ENCODE data around the gene ANKS1B. TPM values are rescaled to one million over a fixed set of nuclear protein-coding genes. Genes with fewer than 3 reads are reported as not detected.

The ANKS1B gene
- total RNA-seq, 1 experiment from 2014 or later = 0.54 TPM

GRCh38 chr12:99067171-99067785 is 917.5 kb downstream of the ANKS1B start:
- ATAC-seq = no peak
- no peak overlapping the region for H2AFZ ChIP-seq (ENCODE audit: low read depth, low read length, poor library complexity, severe bottlenecking)

More at GRCh38 chr12:99067171-99067785, 917.5 kb downstream of the ANKS1B start:
- Histone ChIP-seq H3K9ac (ENCODE audit: low read length) (no peak overlapping the region), H3K4me1 (ENCODE audit: control insufficient read depth in 1 of 2, insufficient read depth in 2 of 2, low read length in 2 of 2) (no peaks in the 10 kb centered on the region), H3K9me2 (ENCODE audit: insufficient read depth) (no peaks in the 10 kb centered on the region), H3K27ac (ENCODE audit: low read depth, low read length) (no peak overlapping the region), H3K9me3 (ENCODE audit: control insufficient read depth in 1 of 2, insufficient read depth in 1 of 2, low read depth in 1 of 2, low read length in 2 of 2) (no peaks in the 10 kb centered on the region), H4K20me1 (ENCODE audit: insufficient read depth) (no peaks in the 10 kb centered on the region), H3K79me2 (ENCODE audit: insufficient read depth, low read length) (no peaks in the 10 kb centered on the region), H3K4me3 (replicated peaks in 1 of 2; ENCODE audit: low read depth in 1 of 2, low read length in 2 of 2) (no peak overlapping the region), H3K4me2 (ENCODE audit: low read length) (no peak overlapping the region), H3K36me3 (ENCODE audit: control insufficient read depth in 1 of 2, insufficient read depth in 2 of 2, low read length in 2 of 2) (no peaks in the 10 kb centered on the region), H3K27me3 (ENCODE audit: insufficient read depth, low read length) (peaks cover 37% of the 10 kb centered on the region)
- no peak for DNase-seq (ENCODE audit: low read depth, low spot score)
- BruUV-seq (replicated peaks) = no TSS peak
- ChIA-PET RAD21 (ENCODE audit: low non-redundant PET in 1 of 2, low total read pairs in 2 of 2, uncharacterized antibody in 2 of 2, unreplicated experiment in 2 of 2) (no interaction called here), CTCF (no interaction called here), POLR2A (no interaction called here)
- TF ChIP-seq POLR2AphosphoS5 (IDR thresholded peaks at IDR 0.05; ENCODE audit: low read depth, low read length) (no peak), CBX3 (IDR thresholded peaks at IDR 0.05; ENCODE audit: low read depth) (no peak), ZFX (IDR thresholded peaks at IDR 0.05) (no peak), JUND (IDR thresholded peaks at IDR 0.05) (no peak), RAD21 (IDR thresholded peaks at IDR 0.05; ENCODE audit: low read depth) (no peak), FOSL1 (IDR thresholded peaks at IDR 0.05; ENCODE audit: low read depth) (no peak), SRF (IDR thresholded peaks at IDR 0.05; ENCODE audit: low read depth) (no peak), CEBPB (IDR thresholded peaks at IDR 0.05; ENCODE audit: low read depth) (no peak), SP1 (IDR thresholded peaks at IDR 0.05; ENCODE audit: low read depth) (no peak), ZBTB33 (IDR thresholded peaks at IDR 0.05; ENCODE audit: extremely low read depth, insufficient replicate concordance, low read length) (no peak), TCF7L2 (IDR thresholded peaks at IDR 0.05; ENCODE audit: borderline replicate concordance, extremely low read depth, insufficient read depth, insufficient read length) (no peak), ZNF274 (IDR thresholded peaks at IDR 0.05; ENCODE audit: low read depth, low read length) (no peak), EGR1 (IDR thresholded peaks at IDR 0.05; ENCODE audit: low read depth) (no peak), SIN3A (IDR thresholded peaks at IDR 0.05; ENCODE audit: low read depth) (no peak), EZH2phosphoT487 (IDR thresholded peaks at IDR 0.05; ENCODE audit: borderline replicate concordance) (no peak)
- TF ChIP-seq, protein P1, sequence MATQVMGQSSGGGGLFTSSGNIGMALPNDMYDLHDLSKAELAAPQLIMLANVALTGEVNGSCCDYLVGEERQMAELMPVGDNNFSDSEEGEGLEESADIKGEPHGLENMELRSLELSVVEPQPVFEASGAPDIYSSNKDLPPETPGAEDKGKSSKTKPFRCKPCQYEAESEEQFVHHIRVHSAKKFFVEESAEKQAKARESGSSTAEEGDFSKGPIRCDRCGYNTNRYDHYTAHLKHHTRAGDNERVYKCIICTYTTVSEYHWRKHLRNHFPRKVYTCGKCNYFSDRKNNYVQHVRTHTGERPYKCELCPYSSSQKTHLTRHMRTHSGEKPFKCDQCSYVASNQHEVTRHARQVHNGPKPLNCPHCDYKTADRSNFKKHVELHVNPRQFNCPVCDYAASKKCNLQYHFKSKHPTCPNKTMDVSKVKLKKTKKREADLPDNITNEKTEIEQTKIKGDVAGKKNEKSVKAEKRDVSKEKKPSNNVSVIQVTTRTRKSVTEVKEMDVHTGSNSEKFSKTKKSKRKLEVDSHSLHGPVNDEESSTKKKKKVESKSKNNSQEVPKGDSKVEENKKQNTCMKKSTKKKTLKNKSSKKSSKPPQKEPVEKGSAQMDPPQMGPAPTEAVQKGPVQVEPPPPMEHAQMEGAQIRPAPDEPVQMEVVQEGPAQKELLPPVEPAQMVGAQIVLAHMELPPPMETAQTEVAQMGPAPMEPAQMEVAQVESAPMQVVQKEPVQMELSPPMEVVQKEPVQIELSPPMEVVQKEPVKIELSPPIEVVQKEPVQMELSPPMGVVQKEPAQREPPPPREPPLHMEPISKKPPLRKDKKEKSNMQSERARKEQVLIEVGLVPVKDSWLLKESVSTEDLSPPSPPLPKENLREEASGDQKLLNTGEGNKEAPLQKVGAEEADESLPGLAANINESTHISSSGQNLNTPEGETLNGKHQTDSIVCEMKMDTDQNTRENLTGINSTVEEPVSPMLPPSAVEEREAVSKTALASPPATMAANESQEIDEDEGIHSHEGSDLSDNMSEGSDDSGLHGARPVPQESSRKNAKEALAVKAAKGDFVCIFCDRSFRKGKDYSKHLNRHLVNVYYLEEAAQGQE (IDR thresholded peaks at IDR 0.05; ENCODE audit: low read depth) = no peak
- TF ChIP-seq, protein P2, sequence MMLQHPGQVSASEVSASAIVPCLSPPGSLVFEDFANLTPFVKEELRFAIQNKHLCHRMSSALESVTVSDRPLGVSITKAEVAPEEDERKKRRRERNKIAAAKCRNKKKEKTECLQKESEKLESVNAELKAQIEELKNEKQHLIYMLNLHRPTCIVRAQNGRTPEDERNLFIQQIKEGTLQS (IDR thresholded peaks at IDR 0.05) = no peak
- intact Hi-C loops (cut with micrococcal nuclease) = no loop called here

All from HCT116 (cell line).